ENCODE data around the gene DCANP1. TPM values are rescaled to one million over a fixed set of nuclear protein-coding genes. Genes with fewer than 3 reads are reported as not detected.

The DCANP1 gene
- total and polyA plus RNA-seq, 10 of the 15 experiments (the other 5 are each of a cell fraction or from before 2014, with no cell fraction given) = 0.01 TPM; not detected in 9

GRCh38 chr5:135467871-135468485 lies 20.8 kb upstream of the DCANP1 start:
- FAIRE-seq (no peak), ATAC-seq (no peak), DNase-seq (ENCODE audit: low read depth, low spot score) (no peak)
- in situ Hi-C loops (cut with MboI) = loop anchor here (5.0 kb wide), 1 partner anchor 84 kb away; no protein-coding TSS in a partner anchor
- POLR2A ChIA-PET = no interaction called here
- intact Hi-C loops (cut with micrococcal nuclease; ENCODE audit: unreplicated experiment) = loop anchor here (2.0 kb wide), 1 partner anchor 99 kb away; no protein-coding TSS in a partner anchor
- CTCF ChIA-PET = interaction anchor here (4.2 to 16.3 kb wide), 3 partner anchors 11 to 95 kb away, joined by 45 to 363 read pairs (median 203); no protein-coding TSS in a partner anchor
- 22% methylated on average over 4 of the region's 4 CpGs for WGBS (ENCODE audit: insufficient coverage, insufficient replicate concordance, low lambda C conversion rate, missing lambda C conversion rate)
- BruUV-seq (replicated peaks) = no TSS peak
- SMC1A ChIA-PET (ENCODE audit: uncharacterized antibody, unreplicated experiment) = no interaction called here
- RAD21 ChIA-PET (ENCODE audit: unreplicated experiment) = no interaction called here
- Histone ChIP-seq H3K9me3 (replicated peaks; ENCODE audit: control insufficient read depth, insufficient read depth, low read length) (no peaks in the 10 kb centered on the region), H3K27me3 (replicated peaks in 1 of 2; ENCODE audit: control insufficient read depth in 2 of 2, insufficient read depth in 2 of 2, low read length in 1 of 2) (peaks cover 0 to 3% of the 10 kb centered on the region in 2 experiments; a peak in 2 of 4 replicates), H3K36me3 (ENCODE audit: control insufficient read depth in 2 of 2, insufficient read depth in 2 of 2, low read length in 1 of 2) (no peaks in the 10 kb centered on the region), H2AFZ (ENCODE audit: control insufficient read depth, low read depth, low read length) (no peak overlapping the region), H3K4me3 (no peak overlapping the region), H3K27ac (ENCODE audit: control insufficient read depth, insufficient read depth) (no peak overlapping the region), H3K4me2 (ENCODE audit: control insufficient read depth, insufficient read depth) (no peak overlapping the region), H3K4me1 (ENCODE audit: control insufficient read depth, insufficient read depth, low read length) (no peaks in the 10 kb centered on the region; the same call in 1 of the 2 replicates), H3K9ac (ENCODE audit: control insufficient read depth, insufficient read depth, low read length) (no peak overlapping the region), H3K79me2 (ENCODE audit: control insufficient read depth, insufficient read depth, low read length) (no peaks in the 10 kb centered on the region), H4K20me1 (ENCODE audit: control insufficient read depth, insufficient read depth) (no peaks in the 10 kb centered on the region)
- TF ChIP-seq, protein P1, sequence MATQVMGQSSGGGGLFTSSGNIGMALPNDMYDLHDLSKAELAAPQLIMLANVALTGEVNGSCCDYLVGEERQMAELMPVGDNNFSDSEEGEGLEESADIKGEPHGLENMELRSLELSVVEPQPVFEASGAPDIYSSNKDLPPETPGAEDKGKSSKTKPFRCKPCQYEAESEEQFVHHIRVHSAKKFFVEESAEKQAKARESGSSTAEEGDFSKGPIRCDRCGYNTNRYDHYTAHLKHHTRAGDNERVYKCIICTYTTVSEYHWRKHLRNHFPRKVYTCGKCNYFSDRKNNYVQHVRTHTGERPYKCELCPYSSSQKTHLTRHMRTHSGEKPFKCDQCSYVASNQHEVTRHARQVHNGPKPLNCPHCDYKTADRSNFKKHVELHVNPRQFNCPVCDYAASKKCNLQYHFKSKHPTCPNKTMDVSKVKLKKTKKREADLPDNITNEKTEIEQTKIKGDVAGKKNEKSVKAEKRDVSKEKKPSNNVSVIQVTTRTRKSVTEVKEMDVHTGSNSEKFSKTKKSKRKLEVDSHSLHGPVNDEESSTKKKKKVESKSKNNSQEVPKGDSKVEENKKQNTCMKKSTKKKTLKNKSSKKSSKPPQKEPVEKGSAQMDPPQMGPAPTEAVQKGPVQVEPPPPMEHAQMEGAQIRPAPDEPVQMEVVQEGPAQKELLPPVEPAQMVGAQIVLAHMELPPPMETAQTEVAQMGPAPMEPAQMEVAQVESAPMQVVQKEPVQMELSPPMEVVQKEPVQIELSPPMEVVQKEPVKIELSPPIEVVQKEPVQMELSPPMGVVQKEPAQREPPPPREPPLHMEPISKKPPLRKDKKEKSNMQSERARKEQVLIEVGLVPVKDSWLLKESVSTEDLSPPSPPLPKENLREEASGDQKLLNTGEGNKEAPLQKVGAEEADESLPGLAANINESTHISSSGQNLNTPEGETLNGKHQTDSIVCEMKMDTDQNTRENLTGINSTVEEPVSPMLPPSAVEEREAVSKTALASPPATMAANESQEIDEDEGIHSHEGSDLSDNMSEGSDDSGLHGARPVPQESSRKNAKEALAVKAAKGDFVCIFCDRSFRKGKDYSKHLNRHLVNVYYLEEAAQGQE (IDR thresholded peaks at IDR 0.05; ENCODE audit: low read depth, low read length) = no peak
- TF ChIP-seq RUNX3 (IDR thresholded peaks at IDR 0.05; ENCODE audit: low read length) (no peak), KDM1A (IDR thresholded peaks at IDR 0.05; ENCODE audit: borderline replicate concordance) (no peak), MEF2A (IDR thresholded peaks at IDR 0.05; ENCODE audit: insufficient read depth, low read depth, low read length) (no peak), NR2F1 (conservative IDR thresholded peaks at IDR 0.05) (no peak), ASH2L (IDR thresholded peaks at IDR 0.05; ENCODE audit: borderline replicate concordance, low read depth) (no peak), SPI1 (IDR thresholded peaks at IDR 0.05; ENCODE audit: borderline replicate concordance, insufficient read depth, low read depth, low read length) (no peak), STAT3 (IDR thresholded peaks at IDR 0.05; ENCODE audit: low read depth, low read length) (no peak), FOS (IDR thresholded peaks at IDR 0.05; ENCODE audit: borderline replicate concordance, extremely low read depth, insufficient read length) (no peak)
- TF ChIP-seq, protein P2, sequence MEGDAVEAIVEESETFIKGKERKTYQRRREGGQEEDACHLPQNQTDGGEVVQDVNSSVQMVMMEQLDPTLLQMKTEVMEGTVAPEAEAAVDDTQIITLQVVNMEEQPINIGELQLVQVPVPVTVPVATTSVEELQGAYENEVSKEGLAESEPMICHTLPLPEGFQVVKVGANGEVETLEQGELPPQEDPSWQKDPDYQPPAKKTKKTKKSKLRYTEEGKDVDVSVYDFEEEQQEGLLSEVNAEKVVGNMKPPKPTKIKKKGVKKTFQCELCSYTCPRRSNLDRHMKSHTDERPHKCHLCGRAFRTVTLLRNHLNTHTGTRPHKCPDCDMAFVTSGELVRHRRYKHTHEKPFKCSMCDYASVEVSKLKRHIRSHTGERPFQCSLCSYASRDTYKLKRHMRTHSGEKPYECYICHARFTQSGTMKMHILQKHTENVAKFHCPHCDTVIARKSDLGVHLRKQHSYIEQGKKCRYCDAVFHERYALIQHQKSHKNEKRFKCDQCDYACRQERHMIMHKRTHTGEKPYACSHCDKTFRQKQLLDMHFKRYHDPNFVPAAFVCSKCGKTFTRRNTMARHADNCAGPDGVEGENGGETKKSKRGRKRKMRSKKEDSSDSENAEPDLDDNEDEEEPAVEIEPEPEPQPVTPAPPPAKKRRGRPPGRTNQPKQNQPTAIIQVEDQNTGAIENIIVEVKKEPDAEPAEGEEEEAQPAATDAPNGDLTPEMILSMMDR (IDR thresholded peaks at IDR 0.05 in 2 of 3, conservative IDR thresholded peaks at IDR 0.05 in 1 of 3; ENCODE audit: control insufficient read depth in 2 of 3, extremely low read depth in 1 of 3, insufficient read depth in 1 of 3, low read depth in 3 of 3, low read length in 3 of 3) = no peak
- TF ChIP-seq, protein P3, sequence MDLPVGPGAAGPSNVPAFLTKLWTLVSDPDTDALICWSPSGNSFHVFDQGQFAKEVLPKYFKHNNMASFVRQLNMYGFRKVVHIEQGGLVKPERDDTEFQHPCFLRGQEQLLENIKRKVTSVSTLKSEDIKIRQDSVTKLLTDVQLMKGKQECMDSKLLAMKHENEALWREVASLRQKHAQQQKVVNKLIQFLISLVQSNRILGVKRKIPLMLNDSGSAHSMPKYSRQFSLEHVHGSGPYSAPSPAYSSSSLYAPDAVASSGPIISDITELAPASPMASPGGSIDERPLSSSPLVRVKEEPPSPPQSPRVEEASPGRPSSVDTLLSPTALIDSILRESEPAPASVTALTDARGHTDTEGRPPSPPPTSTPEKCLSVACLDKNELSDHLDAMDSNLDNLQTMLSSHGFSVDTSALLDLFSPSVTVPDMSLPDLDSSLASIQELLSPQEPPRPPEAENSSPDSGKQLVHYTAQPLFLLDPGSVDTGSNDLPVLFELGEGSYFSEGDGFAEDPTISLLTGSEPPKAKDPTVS (IDR thresholded peaks at IDR 0.05; ENCODE audit: low read depth, low read length) = no peak

All from GM12878 (cell line).